ENCODE results near the gene TAPT1. TPM values are rescaled to one million over a fixed set of nuclear protein-coding genes. Genes with fewer than 3 reads are reported as not detected.

The TAPT1 gene
- total RNA-seq, 1 donor from 2014 or later, result 47.5 TPM

DNA sequence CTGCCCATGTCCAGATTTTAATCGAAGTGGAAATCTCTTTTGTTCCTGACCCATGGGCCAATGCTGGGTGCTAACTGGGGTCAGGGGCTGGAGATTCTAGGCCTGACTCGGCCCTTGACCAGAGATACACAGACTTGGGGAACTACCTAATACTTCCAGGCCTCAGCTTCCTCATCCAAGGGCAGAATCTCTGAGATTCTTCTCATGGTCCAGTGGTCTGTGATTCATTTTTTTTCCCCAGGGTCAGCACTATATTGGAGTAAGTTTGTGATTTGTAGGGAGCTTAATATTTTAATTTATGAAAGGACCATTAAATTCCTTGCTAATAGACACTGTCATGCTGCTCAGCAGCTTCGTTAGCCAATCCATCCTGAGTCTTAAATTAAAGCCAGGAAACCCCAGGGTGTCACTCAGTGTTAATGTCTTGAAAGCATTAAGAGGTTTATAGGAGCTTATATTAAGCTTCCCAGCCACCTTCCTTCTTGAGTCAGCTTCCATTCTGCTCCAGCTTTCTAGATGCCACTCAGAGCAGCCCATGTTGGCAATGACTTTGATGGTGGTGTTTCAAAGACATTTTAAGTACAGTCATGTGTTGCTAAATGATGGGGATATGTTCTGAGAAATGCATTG, 115.5 kb downstream of the TAPT1 start:
- DNase-seq (ENCODE audit: low spot score), result no peak

Other genes with a start within 250 kb of the TAPT1 start
- 37.0 TPM for gene PROM1, start 142.4 kb downstream of the TAPT1 start, total RNA-seq

All from ureter (tissue), 1 donor.